Breast epithelium (tissue), 3 donors: Measurements from ENCODE around the gene SAYSD1.

Experiments
- POLR2A ChIP-seq: fragments of 450-650 bp; IDR thresholded peaks from one replicate; pipeline ENCODE4 v1.6.1; 2016; ENCODE audit warnings: antibody characterized with exemption, mild to moderate bottlenecking, moderate library complexity
- POLR2AphosphoS5 ChIP-seq, 3 donors: sonication (generic); formaldehyde crosslinking; IDR thresholded peaks; one replicate each; pipeline ENCODE4 v1.6.1; 2017; ENCODE audit warnings: antibody characterized with exemption in 3 of 3
- TF ChIP-seq, protein P1 (sequence below), 3 donors: fragments of 450-650 bp; IDR thresholded peaks; one replicate each; pipeline ENCODE4 v1.5.1; 2016 to 2017; ENCODE audit warnings: antibody characterized with exemption in 3 of 3, mild to moderate bottlenecking in 3 of 3, moderate library complexity in 3 of 3

DNA sequence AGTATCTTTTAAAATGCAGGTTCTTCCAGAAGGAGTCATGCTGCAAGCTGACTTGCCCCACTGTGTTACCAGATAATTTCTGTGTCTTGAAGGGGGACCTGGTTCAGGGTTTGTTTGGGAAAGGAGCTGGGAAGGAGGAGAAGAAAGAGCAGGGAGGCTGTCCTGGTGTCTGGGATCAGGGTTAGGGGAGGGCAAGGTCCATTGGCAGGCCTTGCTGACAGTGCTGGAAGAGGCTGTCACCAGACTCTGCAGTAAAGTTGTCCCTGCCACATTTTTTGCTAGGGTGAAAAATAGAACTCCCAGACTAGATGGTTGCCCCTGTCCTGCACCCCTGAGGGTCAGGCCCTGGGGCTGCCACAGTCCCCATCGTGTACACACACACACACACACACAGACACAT lies 51.5 kb downstream of the SAYSD1 start:
- TF ChIP-seq, protein P1, sequence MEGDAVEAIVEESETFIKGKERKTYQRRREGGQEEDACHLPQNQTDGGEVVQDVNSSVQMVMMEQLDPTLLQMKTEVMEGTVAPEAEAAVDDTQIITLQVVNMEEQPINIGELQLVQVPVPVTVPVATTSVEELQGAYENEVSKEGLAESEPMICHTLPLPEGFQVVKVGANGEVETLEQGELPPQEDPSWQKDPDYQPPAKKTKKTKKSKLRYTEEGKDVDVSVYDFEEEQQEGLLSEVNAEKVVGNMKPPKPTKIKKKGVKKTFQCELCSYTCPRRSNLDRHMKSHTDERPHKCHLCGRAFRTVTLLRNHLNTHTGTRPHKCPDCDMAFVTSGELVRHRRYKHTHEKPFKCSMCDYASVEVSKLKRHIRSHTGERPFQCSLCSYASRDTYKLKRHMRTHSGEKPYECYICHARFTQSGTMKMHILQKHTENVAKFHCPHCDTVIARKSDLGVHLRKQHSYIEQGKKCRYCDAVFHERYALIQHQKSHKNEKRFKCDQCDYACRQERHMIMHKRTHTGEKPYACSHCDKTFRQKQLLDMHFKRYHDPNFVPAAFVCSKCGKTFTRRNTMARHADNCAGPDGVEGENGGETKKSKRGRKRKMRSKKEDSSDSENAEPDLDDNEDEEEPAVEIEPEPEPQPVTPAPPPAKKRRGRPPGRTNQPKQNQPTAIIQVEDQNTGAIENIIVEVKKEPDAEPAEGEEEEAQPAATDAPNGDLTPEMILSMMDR (IDR thresholded peaks at IDR 0.05), result no peak
- TF ChIP-seq POLR2A, result no peak
- no peak for TF ChIP-seq POLR2AphosphoS5 (IDR thresholded peaks at IDR 0.05)
